B cell (primary cell): Measurements from ENCODE around the gene ATXN1.

Experiments used
- EZH2 ChIP-seq: IDR thresholded peaks from 2 replicates; pipeline ENCODE4 v1.6.1; 2012; ENCODE audit warnings: borderline replicate concordance, low read depth, mild to moderate bottlenecking, moderate library complexity, low read length; ENCODE audit not compliant: insufficient read depth, poor library complexity, severe bottlenecking
- TF ChIP-seq, protein P1 (sequence below): fragments of 200-600 bp; IDR thresholded peaks from one replicate; pipeline ENCODE4 v1.8.0; 2022; ENCODE audit warnings: antibody characterized with exemption, mild to moderate bottlenecking

GRCh38 chr6:16623029-16623653 lies 138.1 kb downstream of the ATXN1 start:
- TF ChIP-seq, protein P1, sequence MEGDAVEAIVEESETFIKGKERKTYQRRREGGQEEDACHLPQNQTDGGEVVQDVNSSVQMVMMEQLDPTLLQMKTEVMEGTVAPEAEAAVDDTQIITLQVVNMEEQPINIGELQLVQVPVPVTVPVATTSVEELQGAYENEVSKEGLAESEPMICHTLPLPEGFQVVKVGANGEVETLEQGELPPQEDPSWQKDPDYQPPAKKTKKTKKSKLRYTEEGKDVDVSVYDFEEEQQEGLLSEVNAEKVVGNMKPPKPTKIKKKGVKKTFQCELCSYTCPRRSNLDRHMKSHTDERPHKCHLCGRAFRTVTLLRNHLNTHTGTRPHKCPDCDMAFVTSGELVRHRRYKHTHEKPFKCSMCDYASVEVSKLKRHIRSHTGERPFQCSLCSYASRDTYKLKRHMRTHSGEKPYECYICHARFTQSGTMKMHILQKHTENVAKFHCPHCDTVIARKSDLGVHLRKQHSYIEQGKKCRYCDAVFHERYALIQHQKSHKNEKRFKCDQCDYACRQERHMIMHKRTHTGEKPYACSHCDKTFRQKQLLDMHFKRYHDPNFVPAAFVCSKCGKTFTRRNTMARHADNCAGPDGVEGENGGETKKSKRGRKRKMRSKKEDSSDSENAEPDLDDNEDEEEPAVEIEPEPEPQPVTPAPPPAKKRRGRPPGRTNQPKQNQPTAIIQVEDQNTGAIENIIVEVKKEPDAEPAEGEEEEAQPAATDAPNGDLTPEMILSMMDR: no peak
- TF ChIP-seq EZH2: no peak
